Mucosa of descending colon (tissue), 3 donors: Measurements from ENCODE around the gene FIGLA. TPM values are rescaled to one million over a fixed set of nuclear protein-coding genes. Genes with fewer than 3 reads are reported as not detected.

ENCODE experiments used
- ATAC-seq: fragments of 200-7000 bp; cut with Tn5 transposase; one replicate; pipeline ENCODE4 v1.9.1; 2020; ENCODE audit warnings: mild to moderate bottlenecking, moderate library complexity
- DNase-seq, 3 donors: peaks; one replicate each; pipeline ENCODE4 v3.0.0-alpha.2; 2020
- H3K36me3 ChIP-seq: fragments of 200-600 bp; one replicate; pipeline ENCODE4 v1.8.0; 2021; ENCODE audit warnings: low read depth, mild to moderate bottlenecking
- H3K4me1 ChIP-seq: fragments of 200-600 bp; one replicate; pipeline ENCODE4 v1.8.0; 2021; ENCODE audit warnings: low read depth, mild to moderate bottlenecking
- H3K4me3 ChIP-seq: fragments of 200-600 bp; one replicate; pipeline ENCODE4 v1.8.0; 2021; ENCODE audit warnings: mild to moderate bottlenecking
- H3K9me3 ChIP-seq: fragments of 200-600 bp; one replicate; pipeline ENCODE4 v1.8.0; 2021; ENCODE audit warnings: mild to moderate bottlenecking
- CTCF ChIP-seq: fragments of 200-600 bp; IDR thresholded peaks from one replicate; pipeline ENCODE4 v1.8.0; 2022; ENCODE audit warnings: antibody characterized with exemption, mild to moderate bottlenecking
- intact Hi-C, 2 donors: fragments of 100-400 bp; cut with DNase I in 1 of 2; cut with micrococcal nuclease in 1 of 2; formaldehyde crosslinking; loops; one replicate each; pipeline versions ENCODE4 v1.11.0 to v1.11.1; 2022; cut with DNase I, micrococcal nuclease
- total RNA-seq, 3 donors: library from RNA; stranded (reverse); fragmentation: NEBNext Ultra II Directional in 2 of 3; extraction: Animal tissue kit (Norgen Biotek cat#: 25700) in 2 of 3; gene quantifications; one replicate each; pipeline versions ENCODE4 v1.2.1 to v1.2.4, GENCODE V29; 2021 to 2023
- donor health status: DM: no; HTN: no; CAD: no; lungs with moderate emphysema.
- donor health status: DM: no; HTN: no; CAD: no.
- donor health status: DM: no; HTN: yes; CAD: no.

Gene FIGLA
- total RNA-seq, 3 donors from 2014 or later: not detected

GRCh38 chr2:70833246-70833645, 42.8 kb upstream of the FIGLA start:
- Histone ChIP-seq H3K36me3 (no peaks in the 10 kb centered on the region), H3K4me1 (no peaks in the 10 kb centered on the region), H3K4me3 (no peak overlapping the region), H3K9me3 (no peaks in the 10 kb centered on the region)
- no peak for TF ChIP-seq CTCF
- ATAC-seq (no peak), DNase-seq (no peak)
- intact Hi-C loops: no loop called here

GRCh38 chr2:70832386-70832785, 41.9 kb upstream of the FIGLA start:
- H3K36me3 ChIP-seq: no peaks in the 10 kb centered on the region
- no peak overlapping the region for H3K4me3 ChIP-seq
- ATAC-seq (no peak), DNase-seq (no peak)
- intact Hi-C loops: no loop called here
- H3K4me1 ChIP-seq: no peaks in the 10 kb centered on the region
- no peak for TF ChIP-seq CTCF
- no peaks in the 10 kb centered on the region for H3K9me3 ChIP-seq

- Histone ChIP-seq H3K4me3 (no peak overlapping the region), H3K4me1 (no peaks in the 10 kb centered on the region), H3K36me3 (no peaks in the 10 kb centered on the region), H3K9me3 (no peaks in the 10 kb centered on the region)
- TF ChIP-seq CTCF: no peak
- ATAC-seq (no peak), DNase-seq (no peak)
- intact Hi-C loops: no loop called here
Measured at GRCh38 chr2:70831861-70832260, 41.4 kb upstream of the FIGLA start.

- no peak for TF ChIP-seq CTCF
- Histone ChIP-seq H3K4me3 (no peak overlapping the region), H3K4me1 (no peaks in the 10 kb centered on the region), H3K9me3 (no peaks in the 10 kb centered on the region), H3K36me3 (no peaks in the 10 kb centered on the region)
- intact Hi-C loops: no loop called here
- DNase-seq (no peak), ATAC-seq (no peak)
Measured at GRCh38 chr2:70830366-70830765, 39.9 kb upstream of the FIGLA start.

GRCh38 chr2:70829916-70830315, 39.5 kb upstream of the FIGLA start:
- TF ChIP-seq CTCF: no peak
- intact Hi-C loops: no loop called here
- DNase-seq (no peak), ATAC-seq (no peak)
- Histone ChIP-seq H3K4me1 (no peaks in the 10 kb centered on the region), H3K9me3 (no peaks in the 10 kb centered on the region), H3K4me3 (no peak overlapping the region), H3K36me3 (no peaks in the 10 kb centered on the region)
